GM19240 (cell line): ENCODE measurements around the gene TBX20.
"Not testable (repeated sequence)": the region's sequence is repeated elsewhere in the genome, so short reads cannot be mapped to it uniquely, and the experiment has no call there.

ENCODE experiments used
- DNase-seq: peaks from one replicate; pipeline ENCODE4 v3.0.0; 2011; ENCODE audit warnings: low spot score; ENCODE audit not compliant: insufficient read length

The TBX20 gene

DNA sequence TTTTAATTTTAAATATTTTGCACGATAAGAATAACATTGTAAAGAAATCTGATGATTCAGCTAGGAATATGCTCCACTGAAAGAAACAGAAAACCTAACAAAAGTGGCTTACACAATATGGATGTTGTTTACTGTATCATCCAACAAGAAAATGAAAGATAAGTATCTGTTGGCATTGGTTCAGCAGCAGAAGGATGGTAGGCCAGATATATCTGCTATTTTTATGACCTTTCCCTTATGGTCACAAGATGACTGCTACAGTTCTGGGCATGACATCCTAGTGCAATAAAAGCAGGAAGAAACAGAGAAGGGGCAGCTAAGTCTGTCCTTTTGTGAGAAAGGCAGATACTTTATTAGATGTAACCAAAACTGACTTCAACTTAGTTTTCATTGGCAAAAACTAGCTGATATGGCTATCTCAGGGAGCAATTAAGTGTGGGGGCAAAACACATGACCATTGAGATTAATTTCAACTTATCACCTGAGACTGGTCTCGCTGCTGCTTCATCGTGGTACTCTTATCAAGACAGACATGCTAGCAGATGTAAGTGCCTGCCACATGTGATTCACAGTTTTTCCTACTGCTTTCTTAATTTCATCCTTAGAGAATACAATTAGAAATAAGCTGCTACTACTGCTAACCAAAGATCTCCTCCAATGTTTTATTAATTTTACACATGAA lies 92.7 kb downstream of the TBX20 start:
- DNase-seq = not testable (repeated sequence)
